NCI-H1436 (cell line): ENCODE data around the gene F2RL2.

ENCODE experiments used
- DNase-seq: peaks from one replicate; lab custom pipeline; 2025; lab: John Stamatoyannopoulos, UW

F2RL2 gene, protein sequence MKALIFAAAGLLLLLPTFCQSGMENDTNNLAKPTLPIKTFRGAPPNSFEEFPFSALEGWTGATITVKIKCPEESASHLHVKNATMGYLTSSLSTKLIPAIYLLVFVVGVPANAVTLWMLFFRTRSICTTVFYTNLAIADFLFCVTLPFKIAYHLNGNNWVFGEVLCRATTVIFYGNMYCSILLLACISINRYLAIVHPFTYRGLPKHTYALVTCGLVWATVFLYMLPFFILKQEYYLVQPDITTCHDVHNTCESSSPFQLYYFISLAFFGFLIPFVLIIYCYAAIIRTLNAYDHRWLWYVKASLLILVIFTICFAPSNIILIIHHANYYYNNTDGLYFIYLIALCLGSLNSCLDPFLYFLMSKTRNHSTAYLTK

GRCh38 chr5:76622973-76623596 lies at the start of gene F2RL2:
Gene F2RL2 (minus strand): TSS chr5:76623403. CDS start chr5:76623230, 173 bp downstream.
- no peak for DNase-seq

DNA sequence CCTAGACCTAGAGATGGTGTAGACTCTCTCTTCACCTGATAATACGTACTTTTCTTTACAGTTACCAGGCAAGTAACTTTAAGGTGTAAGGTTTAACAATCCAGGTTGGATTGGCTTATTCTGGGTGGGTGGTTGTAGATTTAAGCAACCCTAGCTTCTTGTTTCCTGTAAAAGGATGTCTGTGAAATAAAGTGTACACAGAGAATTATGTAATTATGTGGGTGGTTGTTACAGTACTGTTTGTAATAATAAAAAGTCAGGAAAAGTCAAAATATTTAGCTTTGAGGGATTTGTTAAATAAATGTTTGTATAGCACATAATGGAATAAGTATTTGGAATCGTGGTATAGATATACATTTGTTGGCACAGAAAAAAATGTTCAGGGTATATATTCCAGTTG lies 49.0 kb upstream of the F2RL2 start:
- no peak for DNase-seq

DNA sequence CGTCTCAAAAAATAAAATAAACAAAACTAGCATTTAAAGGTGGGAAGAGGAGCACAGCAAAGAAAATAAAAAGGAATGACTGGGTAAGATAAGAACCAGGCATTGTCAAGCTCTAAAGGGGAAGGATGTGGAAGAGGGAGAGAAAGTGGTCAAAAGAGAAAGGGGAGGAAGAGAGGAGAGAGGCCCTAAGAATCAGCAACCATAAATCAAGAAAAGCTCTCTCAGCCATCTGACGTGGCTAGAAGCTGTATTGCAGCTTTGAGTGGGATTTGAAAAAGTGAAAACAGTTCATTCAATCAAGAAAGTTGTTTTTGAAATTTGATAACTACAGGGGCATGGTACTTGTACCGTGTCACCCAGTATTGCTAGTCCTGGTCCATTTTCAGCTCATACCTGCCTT lies 47.3 kb upstream of the F2RL2 start:
- no peak for DNase-seq

GRCh38 chr5:76669245-76669644 lies 46.0 kb upstream of the F2RL2 start:
- DNase-seq: no peak

GRCh38 chr5:76667495-76667894 lies 44.3 kb upstream of the F2RL2 start:
- DNase-seq: no peak

- no peak for DNase-seq
Measured at GRCh38 chr5:76664079-76664478, 40.9 kb upstream of the F2RL2 start.

DNA sequence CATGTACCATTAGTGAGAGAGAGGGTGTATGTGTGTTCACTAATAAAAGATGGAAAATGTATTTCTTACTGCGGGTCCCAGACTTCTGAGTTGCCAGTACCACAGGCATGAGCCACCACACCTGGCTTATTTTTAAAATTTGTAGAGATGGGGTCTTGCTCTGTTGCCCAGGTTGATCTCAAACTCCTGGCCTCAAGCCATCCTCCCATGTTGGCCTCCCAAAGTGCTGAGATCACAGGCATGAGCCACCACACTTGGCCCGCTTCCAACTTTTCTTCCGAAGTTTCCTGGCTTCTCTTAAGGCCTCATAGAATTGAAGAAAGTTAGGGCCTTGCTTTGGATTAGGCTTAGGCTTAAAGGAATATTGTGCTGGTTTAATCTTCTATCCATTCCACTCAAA lies 40.4 kb upstream of the F2RL2 start:
- DNase-seq: no peak

GRCh38 chr5:76662521-76662920 lies 39.3 kb upstream of the F2RL2 start:
- DNase-seq: no peak

GRCh38 chr5:76660360-76660759 lies 37.2 kb upstream of the F2RL2 start:
- no peak for DNase-seq

GRCh38 chr5:76657683-76658311 lies 34.6 kb upstream of the F2RL2 start:
- DNase-seq: no peak

- no peak for DNase-seq
Measured at GRCh38 chr5:76657091-76657490, 33.9 kb upstream of the F2RL2 start.

- no peak for DNase-seq
Measured at GRCh38 chr5:76652809-76653414, 29.7 kb upstream of the F2RL2 start.

DNA sequence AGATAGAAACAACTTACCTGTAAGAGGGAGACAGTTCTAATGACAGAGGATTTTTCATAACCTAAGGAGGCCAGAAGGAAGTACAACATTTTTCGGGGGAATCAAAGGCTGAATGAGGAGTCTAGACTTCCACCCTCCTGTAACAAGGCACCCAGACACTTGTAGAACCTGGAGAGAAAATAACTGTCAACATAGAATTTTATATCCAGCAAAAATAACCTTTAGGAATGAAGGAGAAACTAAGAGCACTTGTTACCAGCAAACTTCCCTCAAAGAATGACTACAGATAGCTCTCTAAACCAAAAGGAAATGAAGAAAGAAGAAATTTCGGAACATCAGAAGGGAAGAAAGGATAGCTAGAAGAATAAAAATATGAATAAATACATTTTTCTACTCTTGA lies 25.9 kb upstream of the F2RL2 start:
- no peak for DNase-seq

DNA sequence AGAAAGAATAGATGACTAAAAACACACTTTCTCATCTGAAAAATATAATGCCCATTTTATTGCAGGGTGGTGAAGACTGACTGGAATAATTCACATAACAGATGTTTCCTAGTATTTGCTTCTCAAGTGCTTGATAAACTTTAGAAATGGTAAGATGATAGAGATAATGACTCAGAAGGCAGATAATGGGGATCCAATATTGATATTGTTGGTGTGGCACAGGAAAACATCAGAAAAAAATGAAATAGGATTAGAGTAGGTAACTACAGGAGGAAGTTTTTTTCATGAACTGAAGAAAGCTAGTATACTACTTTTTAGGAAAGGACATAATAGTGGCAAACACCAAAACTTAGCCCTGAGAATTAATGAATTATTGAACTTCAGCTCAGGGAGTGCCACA lies 20.2 kb upstream of the F2RL2 start:
- no peak for DNase-seq

- no peak for DNase-seq
Measured at GRCh38 chr5:76642390-76643040, 19.3 kb upstream of the F2RL2 start.

DNA sequence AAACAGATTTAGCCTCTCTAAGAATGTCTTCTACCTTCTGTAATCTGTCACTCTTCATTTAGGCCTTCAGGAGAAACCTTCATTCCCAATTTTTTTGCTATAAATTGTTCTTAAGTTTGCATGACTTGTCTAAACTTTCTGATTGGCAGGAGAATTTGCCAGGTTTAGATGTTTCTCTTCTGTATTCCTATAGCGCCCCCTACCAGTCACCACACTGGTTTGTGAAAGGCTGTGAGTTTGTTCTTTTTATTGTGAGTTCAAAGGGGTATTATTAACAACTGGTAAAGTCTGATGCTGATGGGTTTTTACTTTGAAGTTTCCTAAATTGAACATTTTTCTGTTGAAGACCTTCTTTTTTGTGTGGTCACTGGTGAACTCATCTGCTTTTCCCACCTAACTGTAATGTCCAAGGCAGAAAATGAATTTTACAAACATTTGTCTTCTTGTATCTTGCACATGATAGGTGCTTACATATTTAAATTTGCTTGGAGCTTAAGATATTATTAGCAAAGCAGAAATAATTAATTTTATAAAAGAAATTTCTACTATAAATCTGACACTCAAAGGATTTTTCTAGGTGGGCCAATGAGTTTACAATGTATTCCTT lies 18.4 kb upstream of the F2RL2 start:
- DNase-seq: peak; percentile 0

DNA sequence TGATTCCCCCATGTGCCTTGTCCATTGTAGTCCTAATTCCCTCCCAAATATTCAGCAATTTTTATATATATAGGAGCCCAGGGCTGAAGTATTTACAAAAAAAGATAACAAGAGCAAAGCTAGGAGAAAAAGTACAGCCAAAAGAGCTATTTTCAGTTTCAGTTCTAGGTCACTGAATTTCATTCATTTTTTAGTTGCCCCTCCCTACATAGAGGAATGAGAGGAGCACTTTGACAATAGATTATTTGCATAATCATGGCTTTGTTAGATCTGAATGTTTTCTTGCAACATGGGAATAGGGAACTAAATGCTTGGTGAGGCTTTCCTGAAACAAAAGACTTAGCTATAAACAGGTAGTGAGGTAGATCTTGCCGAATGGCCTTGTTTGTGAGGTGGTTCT lies 15.3 kb upstream of the F2RL2 start:
- no peak for DNase-seq

- no peak for DNase-seq
Measured at GRCh38 chr5:76637490-76637889, 14.3 kb upstream of the F2RL2 start.

DNA sequence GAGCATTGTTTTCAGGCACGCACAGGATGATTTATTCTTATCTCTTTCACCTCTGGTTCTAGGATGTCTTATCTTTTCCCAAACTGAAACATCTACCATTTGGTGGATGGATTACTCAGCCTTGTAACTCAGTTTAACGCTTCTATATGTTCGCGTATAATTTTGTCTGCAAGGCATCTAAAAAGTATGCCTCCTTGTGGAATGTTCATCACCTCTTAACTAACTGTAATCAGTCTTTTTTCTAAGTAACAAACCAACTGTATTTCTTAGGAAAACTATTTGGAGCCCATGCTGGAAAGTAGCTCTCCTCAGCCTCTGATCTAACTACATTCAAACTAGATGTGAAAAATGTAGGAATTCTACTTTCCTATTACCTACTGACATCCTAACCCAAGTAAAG lies 11.5 kb upstream of the F2RL2 start:
- no peak for DNase-seq

DNA sequence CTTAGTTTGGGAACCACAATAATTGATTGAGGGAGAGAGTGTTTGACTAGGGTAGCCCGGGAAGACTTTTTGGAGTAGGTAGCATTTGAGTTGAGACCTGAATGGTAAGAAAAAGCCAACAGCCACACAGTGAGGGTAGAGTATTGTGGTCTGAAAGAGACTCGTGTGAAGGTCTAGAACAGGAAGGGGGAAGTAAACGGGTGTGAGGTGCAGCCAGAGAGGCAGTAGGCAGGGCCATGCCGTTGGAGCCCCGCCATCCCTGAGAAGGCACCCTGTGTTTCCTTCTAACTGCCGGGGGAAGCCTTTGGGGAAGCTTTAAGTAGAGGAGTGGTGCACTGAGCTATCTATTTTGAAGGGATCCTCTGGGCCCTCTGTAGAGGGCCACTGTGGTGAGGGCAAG lies 3.5 kb upstream of the F2RL2 start:
- no peak for DNase-seq

DNA sequence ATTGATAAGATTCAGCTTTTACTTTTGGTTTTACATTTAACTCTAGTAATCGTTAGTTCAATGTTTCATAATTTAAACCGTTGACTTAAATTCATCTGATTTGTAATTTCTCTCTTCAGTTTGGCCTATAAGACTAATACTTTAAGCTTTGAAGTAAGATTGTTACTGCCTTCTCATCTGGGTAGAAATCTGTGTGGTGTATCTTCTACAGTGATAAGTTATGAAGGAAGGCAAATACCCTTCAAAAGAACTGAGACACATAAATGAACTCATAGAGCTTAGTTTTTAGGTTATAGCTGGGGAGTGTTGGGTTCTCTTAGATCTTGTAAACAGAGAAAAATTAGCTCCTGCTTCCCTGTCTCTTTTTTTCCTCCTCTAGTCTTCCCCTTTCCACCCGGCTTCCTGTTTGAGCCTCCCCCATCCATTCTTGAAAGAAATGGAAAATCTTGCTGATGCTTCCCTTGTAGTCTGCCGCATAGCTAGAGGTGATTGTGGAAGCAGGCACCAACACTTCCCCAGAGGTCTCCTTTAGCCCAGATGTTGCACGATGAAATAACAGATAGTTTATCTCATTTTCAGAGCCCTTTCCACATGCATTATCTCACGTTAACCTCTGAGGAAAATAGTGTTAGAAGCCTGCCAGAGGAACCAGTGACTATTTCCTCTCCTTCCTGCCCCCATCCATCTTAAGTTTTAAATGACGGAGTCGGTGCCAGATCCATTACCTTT lies 2.0 kb upstream of the F2RL2 start:
- DNase-seq: no peak
